DMS114 treated with DMSO at 0.1 percent for 48 hours (cell line): ENCODE data around the gene CBLIF.
"Not testable (repeated sequence)": the region's sequence is repeated elsewhere in the genome, so short reads cannot be mapped to it uniquely, and the experiment has no call there.

Experiments used
- DNase-seq: peaks from one replicate; lab custom pipeline; 2025; ENCODE audit not compliant: unreplicated experiment; lab: John Stamatoyannopoulos, UW

CBLIF gene

GRCh38 chr11:59845399-59845798, at the start of gene CBLIF:
TSS of gene CBLIF (minus strand) at chr11:59845499. CDS start at chr11:59845453, 46 bp downstream.
- no peak for DNase-seq

GRCh38 chr11:59894616-59895015, 49.3 kb upstream of the CBLIF start:
- DNase-seq: no peak

GRCh38 chr11:59891781-59892181, 46.5 kb upstream of the CBLIF start:
- DNase-seq: no peak

- not testable (repeated sequence) for DNase-seq
Measured at GRCh38 chr11:59887156-59887555, 41.9 kb upstream of the CBLIF start.

- no peak for DNase-seq
Measured at GRCh38 chr11:59883597-59883996, 38.3 kb upstream of the CBLIF start.

DNA sequence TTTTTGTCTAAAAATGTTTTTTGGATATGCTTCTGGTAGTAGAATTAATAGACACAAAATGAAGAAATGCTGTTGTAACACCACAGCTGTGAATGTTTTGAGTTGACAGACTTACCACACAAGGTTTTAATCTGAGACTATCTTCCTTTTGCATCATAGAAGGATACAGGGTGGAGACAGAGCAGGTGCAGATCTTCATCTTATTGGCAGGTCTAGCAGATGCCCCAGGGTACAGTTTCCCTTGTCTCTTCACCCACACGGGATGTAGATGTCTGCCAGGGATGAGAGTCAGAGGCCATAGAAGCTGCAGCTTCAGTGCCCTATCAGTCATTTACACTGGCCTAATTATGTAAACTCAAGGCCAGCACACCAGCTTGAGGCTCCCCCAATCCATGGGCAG, 34.3 kb upstream of the CBLIF start:
- DNase-seq: no peak

DNA sequence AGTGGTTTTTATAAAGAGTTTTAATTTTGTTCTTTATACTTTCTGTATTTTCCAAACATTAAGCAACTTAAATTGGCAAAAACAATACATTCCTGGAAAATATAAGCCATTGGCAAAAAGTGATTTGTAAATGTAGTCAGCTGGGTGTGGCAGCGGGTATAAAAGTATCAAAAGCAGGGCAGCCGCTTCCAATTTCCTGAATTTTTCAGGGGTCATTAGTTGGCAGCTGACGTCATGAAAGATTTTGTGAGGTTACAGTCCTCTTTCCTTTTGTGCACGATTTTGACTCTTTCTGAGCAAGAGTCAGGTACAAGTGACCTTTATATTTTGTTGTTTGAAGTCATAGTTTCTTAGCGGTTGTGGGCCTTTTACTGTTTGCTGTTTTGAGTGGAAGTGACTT, 33.3 kb upstream of the CBLIF start, which contains the start of gene OOSP3:
Gene OOSP3 (plus strand): TSS at position 208 of the 400 bp plus-strand sequence. CDS start 27 bp downstream, at position 235.
- no peak for DNase-seq

- DNase-seq: no peak
Measured at GRCh38 chr11:59877784-59878183, 32.5 kb upstream of the CBLIF start.

GRCh38 chr11:59877325-59877724, 32.0 kb upstream of the CBLIF start:
- no peak for DNase-seq

- no peak for DNase-seq
Measured at GRCh38 chr11:59875856-59876519, 30.7 kb upstream of the CBLIF start.

DNA sequence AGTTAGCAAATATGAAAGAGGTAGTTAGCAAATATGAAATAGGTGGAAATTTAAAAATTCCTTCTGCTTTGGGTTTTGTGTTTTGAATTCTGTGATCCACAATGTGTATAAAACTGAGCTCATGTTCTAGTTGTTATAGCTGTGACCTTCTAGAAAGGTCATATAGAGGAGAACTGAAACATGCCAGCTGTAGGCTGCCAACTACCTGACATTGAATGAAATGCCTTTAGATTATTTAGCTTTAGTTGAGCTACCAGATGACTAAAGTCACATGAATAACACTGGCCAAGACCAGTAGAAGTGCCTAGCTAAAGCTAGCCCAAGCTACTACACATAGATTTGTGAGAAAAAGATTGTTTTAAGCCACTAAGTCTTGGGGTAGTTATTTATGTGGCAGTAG, 26.8 kb upstream of the CBLIF start:
- no peak for DNase-seq

- DNase-seq: no peak
Measured at GRCh38 chr11:59867946-59868345, 22.6 kb upstream of the CBLIF start.

- DNase-seq: no peak
Measured at GRCh38 chr11:59866836-59867235, 21.5 kb upstream of the CBLIF start.

GRCh38 chr11:59866397-59866796, 21.1 kb upstream of the CBLIF start, which contains the start of gene TCN1:
TSS of gene TCN1 (minus strand) at chr11:59866487. CDS start at chr11:59866470, 17 bp downstream.
- no peak for DNase-seq

- DNase-seq: no peak
Measured at GRCh38 chr11:59865031-59865430, 19.7 kb upstream of the CBLIF start.

DNA sequence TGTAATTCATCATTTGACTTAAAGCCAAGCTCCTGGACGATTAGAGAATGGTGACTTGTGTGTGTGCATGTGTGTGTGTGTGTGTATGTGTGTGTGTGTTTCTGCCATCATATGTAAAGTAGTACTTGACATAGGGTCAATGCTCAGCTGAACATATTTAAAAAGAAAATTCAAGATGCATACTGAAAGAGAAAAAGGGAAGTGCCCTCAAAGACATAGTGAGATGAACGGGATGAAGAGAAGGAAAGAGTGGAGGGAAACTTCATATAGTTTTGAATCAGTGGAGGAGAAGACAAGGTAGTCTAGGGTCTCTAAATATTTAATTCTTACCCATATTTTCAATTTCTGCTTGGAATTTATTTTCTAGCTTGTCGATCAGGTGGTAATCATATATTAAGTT, 17.0 kb upstream of the CBLIF start:
- no peak for DNase-seq

GRCh38 chr11:59859673-59860072, 14.4 kb upstream of the CBLIF start:
- DNase-seq: no peak

GRCh38 chr11:59857439-59858434, 12.4 kb upstream of the CBLIF start:
- DNase-seq: no peak

- DNase-seq: no peak
Measured at GRCh38 chr11:59854871-59855270, 9.6 kb upstream of the CBLIF start.

GRCh38 chr11:59851416-59851815, 6.1 kb upstream of the CBLIF start:
- DNase-seq: not testable (repeated sequence)

DNA sequence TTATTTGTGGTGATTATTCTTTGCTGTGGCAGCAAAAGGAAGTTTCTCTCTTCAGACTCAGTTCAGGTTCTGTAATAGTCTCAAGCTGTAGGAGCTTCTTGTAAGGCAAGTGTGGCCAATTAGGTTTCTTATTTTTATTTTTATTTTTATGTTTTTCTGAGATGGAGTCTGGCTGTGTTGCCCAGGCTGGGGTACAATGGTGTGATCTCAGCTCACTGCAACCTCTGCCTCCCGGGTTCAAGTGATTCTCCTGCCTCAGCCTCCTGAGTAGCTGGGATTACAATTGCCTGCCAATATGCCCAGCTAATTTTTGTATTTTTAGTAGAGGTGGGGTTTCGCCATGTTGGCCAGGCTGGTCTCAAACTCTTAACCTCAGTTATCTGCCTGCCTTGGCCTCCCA, 4.3 kb upstream of the CBLIF start:
- DNase-seq: not testable (repeated sequence)

DNA sequence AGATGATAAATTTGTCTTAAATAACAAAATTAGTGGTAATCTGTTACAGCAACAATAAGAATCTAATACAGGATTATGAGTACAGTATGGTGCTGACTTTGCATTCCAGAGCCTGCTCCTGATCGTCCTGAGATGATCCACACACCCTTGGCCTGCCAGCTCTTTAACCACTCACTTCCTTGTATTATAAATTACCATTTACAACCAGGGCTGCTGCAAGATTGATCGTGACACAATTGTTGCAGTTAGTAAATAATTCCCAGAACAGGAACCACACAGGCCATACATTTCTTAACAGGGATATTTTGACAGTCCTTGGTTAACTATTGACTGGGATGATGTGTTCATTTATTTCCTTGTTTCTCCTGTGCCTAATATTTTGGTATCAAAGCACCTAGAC, 3.8 kb upstream of the CBLIF start:
- no peak for DNase-seq
